Spleen (tissue), 7 donors: ENCODE results near the gene COL23A1.

Source experiments
- POLR2A ChIP-seq, 3 donors: fragments of 450-650 bp; IDR thresholded peaks; one replicate each; pipeline ENCODE4 v1.5.1; 2017; ENCODE audit warnings: antibody characterized with exemption in 3 of 3, mild to moderate bottlenecking in 1 of 3
- POLR2AphosphoS5 ChIP-seq, 3 donors: sonication (generic); formaldehyde crosslinking; IDR thresholded peaks; one replicate each; pipeline ENCODE4 v1.5.1; 2017; ENCODE audit warnings: antibody characterized with exemption in 3 of 3
- TF ChIP-seq, protein P1 (sequence below), 11 experiments: fragments of 200-600 bp in 7 of 11; fragments of 450-650 bp in 4 of 11; sonication (generic) in 4 of 11; IDR thresholded peaks in 8 of 11; conservative IDR thresholded peaks in 3 of 11; 1 replicate in 7 of 11; 2 replicates in 4 of 11; pipeline versions ENCODE4 v1.4.0 to v1.8.0; 2016 to 2021; ENCODE audit warnings: antibody characterized with exemption in 11 of 11, inconsistent platforms in 4 of 11, mild to moderate bottlenecking in 1 of 11
- donor health status: DM: no; HTN: no; CAD: no; lungs with moderate emphysema.
- donor health status: DM: no; HTN: no; CAD: no.
- donor health status: DM: no; HTN: no; CAD: no.

- TF ChIP-seq, protein P1, sequence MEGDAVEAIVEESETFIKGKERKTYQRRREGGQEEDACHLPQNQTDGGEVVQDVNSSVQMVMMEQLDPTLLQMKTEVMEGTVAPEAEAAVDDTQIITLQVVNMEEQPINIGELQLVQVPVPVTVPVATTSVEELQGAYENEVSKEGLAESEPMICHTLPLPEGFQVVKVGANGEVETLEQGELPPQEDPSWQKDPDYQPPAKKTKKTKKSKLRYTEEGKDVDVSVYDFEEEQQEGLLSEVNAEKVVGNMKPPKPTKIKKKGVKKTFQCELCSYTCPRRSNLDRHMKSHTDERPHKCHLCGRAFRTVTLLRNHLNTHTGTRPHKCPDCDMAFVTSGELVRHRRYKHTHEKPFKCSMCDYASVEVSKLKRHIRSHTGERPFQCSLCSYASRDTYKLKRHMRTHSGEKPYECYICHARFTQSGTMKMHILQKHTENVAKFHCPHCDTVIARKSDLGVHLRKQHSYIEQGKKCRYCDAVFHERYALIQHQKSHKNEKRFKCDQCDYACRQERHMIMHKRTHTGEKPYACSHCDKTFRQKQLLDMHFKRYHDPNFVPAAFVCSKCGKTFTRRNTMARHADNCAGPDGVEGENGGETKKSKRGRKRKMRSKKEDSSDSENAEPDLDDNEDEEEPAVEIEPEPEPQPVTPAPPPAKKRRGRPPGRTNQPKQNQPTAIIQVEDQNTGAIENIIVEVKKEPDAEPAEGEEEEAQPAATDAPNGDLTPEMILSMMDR (IDR thresholded peaks at IDR 0.05 in 8 of 11, conservative IDR thresholded peaks at IDR 0.05 in 3 of 11): no peak
- TF ChIP-seq POLR2A (IDR thresholded peaks at IDR 0.05): no peak
- no peak for TF ChIP-seq POLR2AphosphoS5 (IDR thresholded peaks at IDR 0.05)
Measured at GRCh38 chr5:178540526-178540925, 49.7 kb downstream of the COL23A1 start.
